Hepatocyte (in vitro differentiated cells): ENCODE results near the gene EVC2.

Source experiments
- CTCF ChIP-seq: fragments of 200-600 bp; sonication (generic); IDR thresholded peaks from 2 replicates; pipeline ENCODE4 v1.5.1; 2016; ENCODE audit warnings: antibody characterized with exemption, mild to moderate bottlenecking; ENCODE audit not compliant: poor library complexity
- EZH2 ChIP-seq: fragments of 200-600 bp; sonication (generic); IDR thresholded peaks from 2 replicates; pipeline ENCODE4 v1.6.1; 2016; ENCODE audit warnings: antibody characterized with exemption, mild to moderate bottlenecking, borderline replicate concordance
- EZH2phosphoT487 ChIP-seq: fragments of 200-600 bp; sonication (generic); IDR thresholded peaks from one replicate; pipeline ENCODE4 v1.6.1; 2018; ENCODE audit warnings: antibody characterized with exemption, mild to moderate bottlenecking, low read depth, moderate library complexity; ENCODE audit not compliant: unreplicated experiment, severe bottlenecking

DNA sequence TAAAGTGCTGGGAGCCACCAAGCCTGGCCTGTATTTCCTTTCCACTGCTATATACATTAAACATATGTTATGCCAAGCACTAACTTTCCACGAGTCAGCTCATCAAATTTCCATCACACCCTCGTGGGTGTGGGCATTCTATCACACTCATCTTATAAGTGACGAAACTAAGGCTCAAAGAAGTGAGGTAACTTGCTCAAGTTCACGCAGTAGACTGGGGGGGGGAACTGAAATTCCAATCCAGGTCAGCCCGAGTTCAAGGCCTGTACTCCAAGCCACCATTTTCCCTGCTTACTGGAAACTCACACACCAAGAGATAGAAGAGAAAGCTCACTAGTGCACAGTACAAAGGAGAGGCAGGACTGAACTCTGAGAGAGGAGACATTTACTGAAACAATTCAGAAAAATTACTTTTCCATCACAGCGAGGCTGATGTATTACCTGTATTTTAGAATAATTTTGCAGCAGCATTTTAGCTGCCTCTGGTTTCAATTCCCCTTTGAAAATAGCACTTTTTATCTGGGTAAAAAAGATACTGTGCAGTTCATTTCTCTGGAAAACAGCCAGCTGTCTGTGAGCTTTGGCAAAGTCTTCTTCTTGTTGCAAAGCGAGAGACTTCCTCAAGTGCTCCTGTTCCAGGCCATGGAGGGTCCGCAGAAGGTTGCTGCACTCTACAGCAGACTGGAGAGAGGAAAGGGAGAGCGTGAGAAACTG is 76.8 kb downstream of the EVC2 start:
- TF ChIP-seq EZH2phosphoT487 (no peak), CTCF (no peak), EZH2 (no peak)
